GM19240 (cell line): Measurements from ENCODE around the gene CHRNA1.

ENCODE experiments used
- DNase-seq: peaks from one replicate; pipeline ENCODE4 v3.0.0; 2011; ENCODE audit warnings: low spot score; ENCODE audit not compliant: insufficient read length

Gene CHRNA1

DNA sequence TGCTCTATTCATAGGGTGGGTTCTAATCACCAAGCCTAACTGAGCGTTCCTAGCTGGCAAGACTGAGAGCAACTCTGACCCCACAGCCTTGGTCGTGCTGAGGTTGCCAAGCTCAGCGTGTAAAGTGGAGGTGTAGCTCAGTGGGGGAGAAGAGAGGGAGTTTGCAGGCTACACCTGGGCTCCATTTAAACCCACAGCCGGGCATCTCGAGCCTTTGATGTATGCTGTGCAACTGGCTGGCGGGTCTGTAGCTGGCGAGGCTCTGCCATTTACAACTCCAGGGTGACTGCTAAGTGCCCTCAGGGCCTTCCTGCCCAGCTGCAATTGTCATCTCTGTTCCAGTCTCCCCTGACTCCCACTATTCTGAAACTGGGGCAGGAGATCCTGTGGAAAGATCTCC, 20.0 kb upstream of the CHRNA1 start:
- no peak for DNase-seq

GRCh38 chr2:174781996-174782395, 17.7 kb upstream of the CHRNA1 start:
- DNase-seq: no peak

DNA sequence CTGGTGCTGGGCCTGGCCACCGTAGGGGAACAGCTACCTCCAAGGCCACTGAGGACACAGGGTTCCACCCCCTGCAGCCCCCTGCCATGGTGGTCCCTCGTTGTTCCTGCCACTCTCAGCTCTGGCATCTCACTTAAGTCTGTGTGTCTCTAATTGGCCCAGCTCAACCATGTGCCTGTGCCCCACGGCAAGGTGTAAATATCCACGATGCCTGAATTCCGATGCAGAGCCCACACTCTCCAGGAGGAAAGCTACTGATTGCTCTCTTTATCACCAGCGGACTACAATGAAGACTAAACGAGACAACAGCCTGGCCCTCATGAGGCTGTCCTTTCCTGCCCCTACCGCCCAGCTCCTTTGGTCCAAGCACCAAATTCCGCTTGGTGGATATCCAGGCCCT, 17.0 kb upstream of the CHRNA1 start:
- no peak for DNase-seq

GRCh38 chr2:174780856-174781255, 16.6 kb upstream of the CHRNA1 start:
- no peak for DNase-seq

DNA sequence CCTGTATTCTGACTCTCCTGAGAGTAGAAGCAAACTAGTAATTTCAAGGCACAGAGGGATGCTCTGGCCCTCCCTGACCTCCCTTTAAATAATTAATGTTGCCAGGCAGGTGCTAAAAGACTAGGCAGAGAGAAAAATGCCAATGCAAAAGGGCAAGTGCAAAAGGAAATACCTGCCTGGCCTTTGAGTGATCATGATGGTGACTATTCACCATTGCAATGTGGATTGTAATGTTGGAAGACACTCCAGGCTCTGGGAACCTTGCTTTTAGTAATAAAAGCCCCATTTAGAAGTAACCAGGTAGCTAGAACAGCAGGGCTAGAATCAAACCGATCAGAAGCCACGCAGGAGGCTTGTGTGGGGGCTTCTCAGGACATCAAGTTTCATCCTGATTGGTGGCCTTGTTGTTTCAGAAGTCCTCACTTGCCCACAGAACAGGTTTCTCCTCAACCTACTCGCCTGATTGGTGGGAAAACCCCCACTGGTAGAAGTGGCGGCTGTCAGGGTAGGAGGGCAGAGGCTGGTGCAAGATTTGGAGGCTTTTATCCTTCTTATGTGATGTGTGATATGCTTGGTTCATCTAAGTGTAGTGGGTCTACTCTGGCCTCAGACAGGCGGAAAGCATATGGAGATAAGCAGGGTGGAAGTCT, 16.0 kb upstream of the CHRNA1 start:
- no peak for DNase-seq

DNA sequence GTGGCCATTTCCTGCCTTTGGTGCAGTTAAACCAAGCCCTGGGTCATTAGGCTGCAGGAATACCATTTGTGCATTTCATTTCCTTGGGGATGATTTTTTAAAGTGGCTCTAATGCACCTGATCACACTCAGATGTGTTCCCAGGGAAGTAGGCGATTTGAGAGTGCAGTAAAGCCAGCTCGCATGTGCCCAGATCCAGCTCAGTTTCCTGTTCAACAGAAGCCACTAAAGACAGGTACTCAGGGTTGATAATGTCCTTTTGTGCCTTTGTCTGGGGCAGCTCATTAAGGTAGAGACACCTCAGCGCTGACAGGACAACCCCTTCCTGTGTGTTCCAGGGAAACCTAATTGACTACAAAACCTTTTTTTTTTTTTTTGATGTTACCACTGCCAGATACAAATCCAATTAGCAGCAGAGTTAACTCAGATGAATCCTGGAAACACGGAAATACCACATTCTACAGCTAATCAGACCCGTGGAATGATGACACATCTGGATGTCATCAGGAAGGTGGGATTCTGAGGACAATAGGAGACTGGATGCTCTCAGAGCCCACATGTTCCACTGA, 15.2 kb upstream of the CHRNA1 start:
- no peak for DNase-seq

DNA sequence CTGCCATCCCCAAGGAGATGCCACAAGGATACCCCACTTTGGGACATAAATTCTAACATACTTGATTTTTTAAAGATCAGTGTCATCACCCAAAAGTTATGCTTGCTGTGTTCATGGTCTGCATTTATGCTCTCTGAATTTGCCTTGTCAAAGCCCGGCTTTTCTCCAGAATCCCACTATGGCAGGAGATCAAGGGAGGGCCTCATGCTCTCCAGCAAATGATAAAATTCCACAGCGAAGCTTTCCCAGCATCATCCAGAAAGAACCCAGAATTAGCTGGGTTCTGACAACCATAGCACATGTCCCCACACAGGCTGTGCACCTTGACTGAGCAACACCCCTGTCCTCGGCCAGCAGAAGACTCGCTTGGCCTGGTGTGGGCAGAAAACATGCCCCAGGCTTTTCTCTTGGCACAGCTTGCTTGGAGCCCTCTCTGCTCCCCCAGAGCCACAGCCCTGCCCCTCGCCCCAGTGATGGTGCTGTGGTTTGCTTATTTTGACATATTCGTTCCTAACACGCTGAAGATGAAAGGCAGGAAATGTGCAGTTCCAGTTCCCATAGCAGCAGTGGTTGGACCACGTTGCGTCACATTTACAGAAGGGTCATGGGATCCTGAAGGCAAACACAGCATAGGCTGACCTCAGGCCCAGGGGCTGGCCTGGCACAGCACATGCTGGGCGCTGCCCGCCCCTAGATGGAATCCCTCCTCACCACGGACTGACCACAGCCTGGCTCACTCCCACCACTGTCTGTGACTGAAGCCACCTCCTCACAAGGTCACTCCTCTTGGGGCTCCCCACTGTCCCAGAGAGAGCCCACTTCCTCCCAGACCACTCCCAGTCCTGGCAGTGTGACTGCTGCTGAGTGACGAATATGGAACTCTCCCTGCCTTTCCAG, 14.1 kb upstream of the CHRNA1 start:
- no peak for DNase-seq

DNA sequence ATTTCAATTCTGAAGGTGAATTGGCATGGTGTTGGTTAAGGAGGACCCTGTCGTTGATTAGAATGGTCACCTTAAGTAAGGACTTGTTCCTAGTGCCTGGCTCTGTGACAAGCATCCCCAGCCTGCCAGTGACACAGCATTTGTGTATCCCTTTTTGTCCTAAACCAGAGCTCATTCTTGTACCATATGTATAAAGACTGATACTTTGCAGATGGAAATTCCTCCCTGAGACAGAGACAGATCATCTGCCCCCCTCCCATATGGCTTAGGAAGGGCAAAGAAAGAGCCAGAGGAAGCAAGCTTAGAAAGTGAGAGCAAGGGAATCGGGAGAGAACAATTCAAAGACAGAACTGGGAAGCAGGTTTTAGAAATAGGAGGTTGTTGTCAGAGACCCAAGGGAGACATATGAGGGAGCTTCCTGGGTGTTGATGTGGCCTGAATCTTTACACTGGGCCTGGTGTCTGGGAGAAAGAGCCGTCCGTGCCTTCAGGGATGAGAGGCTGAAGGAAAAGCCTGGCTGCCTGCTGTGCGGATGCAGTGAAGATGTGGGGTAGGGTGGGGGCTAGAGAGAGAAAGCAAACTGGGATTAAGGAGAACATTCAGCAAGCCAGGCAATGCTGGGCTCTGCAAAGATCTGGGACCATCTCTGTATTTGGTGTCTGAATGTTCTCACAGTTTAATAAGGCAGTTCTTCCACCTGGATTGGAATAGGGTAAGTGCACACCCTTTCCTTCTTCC, 13.2 kb upstream of the CHRNA1 start:
- no peak for DNase-seq

DNA sequence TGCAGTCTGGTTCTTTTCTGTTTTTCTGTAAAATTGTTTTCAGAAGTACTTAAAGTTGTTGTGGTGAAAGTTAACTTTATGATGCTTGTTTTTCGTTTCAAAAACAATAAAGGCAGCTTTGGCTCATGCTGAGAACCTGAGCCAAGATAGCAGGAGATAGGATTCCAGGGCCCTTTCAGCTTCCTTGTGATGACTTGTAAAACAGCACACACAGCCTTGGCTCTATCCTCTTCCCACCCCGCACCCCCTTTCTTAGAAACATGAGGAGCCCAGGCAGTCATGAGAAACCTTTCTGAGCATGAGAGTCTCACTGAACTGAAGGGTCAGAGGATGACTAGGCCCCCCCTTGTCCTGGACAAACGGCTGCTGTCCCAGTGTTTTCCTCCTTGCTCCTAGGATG, 12.4 kb upstream of the CHRNA1 start:
- DNase-seq: no peak

- DNase-seq: no peak
These were observed 12.0 kb upstream of the CHRNA1 start for GRCh38 chr2:174776223-174776622.

DNA sequence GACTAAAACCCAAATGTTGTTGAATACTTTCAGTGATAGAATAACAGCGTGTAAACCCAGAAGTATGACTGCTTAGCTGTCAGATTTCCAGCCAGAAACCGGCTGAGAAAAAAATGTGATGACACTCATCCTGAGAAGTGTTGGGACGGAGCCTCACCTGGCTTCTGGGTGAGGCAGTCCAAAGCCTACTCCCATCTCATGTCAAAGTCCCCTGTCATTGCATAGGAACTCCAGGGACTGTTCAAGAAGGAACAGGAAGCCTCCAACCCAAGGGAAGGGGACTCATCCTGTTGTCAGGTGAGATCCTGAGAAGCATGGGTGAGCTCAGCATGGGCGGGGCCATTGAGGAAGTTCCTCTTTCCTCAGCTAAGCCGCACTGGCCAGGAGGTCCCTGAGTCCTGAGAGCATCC, 11.3 kb upstream of the CHRNA1 start:
- DNase-seq: no peak

- DNase-seq: no peak
These were observed 10.6 kb upstream of the CHRNA1 start for GRCh38 chr2:174774886-174775285.

DNA sequence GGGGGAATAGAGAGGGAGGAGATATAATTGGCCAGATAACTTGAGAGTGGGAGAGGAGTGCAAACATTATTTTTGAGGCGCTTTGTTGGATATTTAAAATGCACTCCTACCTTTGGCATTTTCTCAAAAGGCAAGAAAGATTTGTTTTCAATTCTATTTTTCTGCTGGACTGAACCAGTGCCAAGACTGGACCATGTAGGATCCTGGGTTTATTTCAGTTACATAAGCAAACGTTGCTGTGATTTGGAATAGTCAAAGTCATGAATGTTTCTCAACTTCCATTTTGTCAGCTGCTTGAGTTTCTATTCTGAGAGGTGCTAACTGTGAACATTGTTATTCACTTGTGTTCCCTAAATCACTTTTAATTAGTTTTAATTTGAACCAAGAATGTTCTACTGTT, 8.9 kb upstream of the CHRNA1 start:
- DNase-seq: no peak

- DNase-seq: no peak
These were observed 8.2 kb upstream of the CHRNA1 start for GRCh38 chr2:174772472-174772801.

GRCh38 chr2:174771631-174772471, 7.6 kb upstream of the CHRNA1 start:
- DNase-seq: no peak

DNA sequence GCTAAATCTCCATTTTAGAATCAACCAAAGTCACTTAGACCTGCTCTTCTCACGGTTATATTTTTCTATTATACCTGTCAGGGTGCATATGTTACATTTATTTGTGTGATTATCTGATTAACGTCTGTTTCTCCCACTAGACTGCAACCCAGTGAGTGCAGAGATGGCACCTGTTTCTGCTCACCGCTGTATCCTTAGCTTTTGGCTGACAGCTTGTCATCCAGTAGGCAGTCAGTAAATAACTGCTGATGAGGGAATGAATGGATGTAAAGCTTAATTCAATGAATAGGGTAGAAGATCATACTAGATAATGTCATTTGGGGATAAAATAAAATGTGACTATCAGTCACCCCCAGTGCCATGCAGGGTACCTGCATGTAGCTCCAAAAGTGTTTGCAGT, 6.9 kb upstream of the CHRNA1 start:
- DNase-seq: no peak

- DNase-seq: no peak
These were observed 4.3 kb upstream of the CHRNA1 start for GRCh38 chr2:174768557-174768956.

GRCh38 chr2:174766271-174766670, 2.0 kb upstream of the CHRNA1 start:
- DNase-seq: no peak

- no peak for DNase-seq
These were observed 1.3 kb upstream of the CHRNA1 start for GRCh38 chr2:174765576-174765975.

- DNase-seq: no peak
These were observed 492 bp downstream of the CHRNA1 start for GRCh38 chr2:174763780-174764179.

DNA sequence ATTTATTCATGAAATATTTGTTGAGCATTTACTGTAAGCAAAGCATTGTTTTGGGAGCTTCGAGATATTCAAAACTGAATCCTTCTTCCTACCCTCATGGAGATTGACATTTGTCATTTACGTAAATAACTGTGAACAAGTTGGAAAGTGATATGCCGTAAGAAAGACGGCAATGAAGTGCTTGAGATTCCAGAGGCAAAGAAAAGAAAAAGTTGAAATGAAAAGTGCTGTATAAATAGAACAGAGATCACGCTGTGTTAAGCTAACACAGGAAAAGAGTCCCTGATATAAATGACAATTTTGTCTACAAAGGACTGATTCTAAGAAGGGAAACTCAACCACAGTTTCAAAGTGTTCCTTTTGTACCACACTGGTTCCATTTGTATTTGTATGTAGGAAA, 1.8 kb downstream of the CHRNA1 start:
- no peak for DNase-seq
